ENCODE results near the gene ASB16. TPM values are rescaled to one million over a fixed set of nuclear protein-coding genes. Genes with fewer than 3 reads are reported as not detected.

Gene ASB16
- total and polyA plus RNA-seq, 2 donors (not counting 1 experiment from before 2014, with no cell fraction given), result not detected

GRCh38 chr17:44174427-44174826, 3.9 kb downstream of the ASB16 start:
- H2AFZ ChIP-seq (ENCODE audit: insufficient read depth, low read depth, low read length, poor library complexity, severe bottlenecking), result no peak overlapping the region
- H3K27ac Mint-ChIP-seq, result no peak overlapping the region
- no peaks in the 10 kb centered on the region for H3K27me3 ChIP-seq (replicated peaks in 1 of 4; ENCODE audit: control extremely low read depth in 1 of 4, control insufficient read depth in 3 of 4, insufficient read depth in 4 of 4, low read length in 3 of 4)
- H3K36me3 ChIP-seq (replicated peaks in 1 of 2; ENCODE audit: control extremely low read depth in 1 of 2, control insufficient read depth in 1 of 2, extremely low read depth in 1 of 2, insufficient read depth in 2 of 2, low read length in 1 of 2), result peaks cover 0 to 7% of the 10 kb centered on the region in 2 experiments
- no peak overlapping the region for H3K4me3 ChIP-seq (ENCODE audit: control extremely low read depth in 1 of 5, extremely low read depth in 1 of 5, insufficient read depth in 1 of 5, low read depth in 2 of 5, low read length in 4 of 5)
- no peak overlapping the region for H3K4me3 Mint-ChIP-seq
- no peaks in the 10 kb centered on the region for H3K9me3 Mint-ChIP-seq (ENCODE audit: insufficient read depth)
- H3K4me2 ChIP-seq (replicated peaks; ENCODE audit: low read depth, low read length, poor library complexity, severe bottlenecking), result no peak overlapping the region
- WGBS (ENCODE audit: insufficient coverage), result no CpG with 5 or more reads among the region's 2 CpGs
- H4K20me1 ChIP-seq (ENCODE audit: control insufficient read depth, insufficient read depth, low read length, poor library complexity, severe bottlenecking), result no peaks in the 10 kb centered on the region
- peaks cover 0 to 10% of the 10 kb centered on the region in 2 donors for H3K4me1 ChIP-seq (ENCODE audit: control insufficient read depth in 2 of 2, insufficient read depth in 2 of 2, low read length in 2 of 2)
- ChIA-PET POLR2A (interaction anchor here (0.6 kb wide), 1 partner anchor 52 kb away, joined by 3 read pairs; no protein-coding TSS in a partner anchor), CTCF (no interaction called here)
- no peaks in the 10 kb centered on the region for H3K79me2 ChIP-seq (ENCODE audit: control insufficient read depth, insufficient read depth, low read length)
- ATAC-seq (ENCODE audit: low read depth) (no peak), DNase-seq (no peak)
- H3K27me3 Mint-ChIP-seq, result no peaks in the 10 kb centered on the region
- no peaks in the 10 kb centered on the region for H3K9me3 ChIP-seq (ENCODE audit: control extremely low read depth in 1 of 3, control insufficient read depth in 2 of 3, insufficient read depth in 1 of 3, low read length in 2 of 3)
- H3K27ac ChIP-seq (ENCODE audit: low read length in 2 of 2), result no peak overlapping the region
- peaks cover 7% of the 10 kb centered on the region for H3K4me1 Mint-ChIP-seq
- intact Hi-C loops (cut with micrococcal nuclease), result no loop called here
- no peak overlapping the region for H3K9ac ChIP-seq (ENCODE audit: low read length)
- TF ChIP-seq EZH2 (IDR thresholded peaks at IDR 0.05; ENCODE audit: borderline replicate concordance, insufficient read depth, low read depth, low read length, poor library complexity, severe bottlenecking), result no peak
- TF ChIP-seq CTCF (IDR thresholded peaks at IDR 0.05), result no peak

GRCh38 chr17:44176257-44176656, 5.8 kb downstream of the ASB16 start:
- H3K36me3 ChIP-seq (replicated peaks in 1 of 2; ENCODE audit: control extremely low read depth in 1 of 2, control insufficient read depth in 1 of 2, extremely low read depth in 1 of 2, insufficient read depth in 2 of 2, low read length in 1 of 2), result peaks cover 0 to 7% of the 10 kb centered on the region in 2 experiments
- no peak overlapping the region for H2AFZ ChIP-seq (ENCODE audit: insufficient read depth, low read depth, low read length, poor library complexity, severe bottlenecking)
- TF ChIP-seq EZH2 (IDR thresholded peaks at IDR 0.05; ENCODE audit: borderline replicate concordance, insufficient read depth, low read depth, low read length, poor library complexity, severe bottlenecking) (no peak), CTCF (IDR thresholded peaks at IDR 0.05) (no peak)
- intact Hi-C loops (cut with micrococcal nuclease), result no loop called here
- no peak overlapping the region for H3K4me2 ChIP-seq (replicated peaks; ENCODE audit: low read depth, low read length, poor library complexity, severe bottlenecking)
- no peaks in the 10 kb centered on the region for H4K20me1 ChIP-seq (ENCODE audit: control insufficient read depth, insufficient read depth, low read length, poor library complexity, severe bottlenecking)
- ChIA-PET CTCF (no interaction called here), POLR2A (no interaction called here)
- H3K79me2 ChIP-seq (ENCODE audit: control insufficient read depth, insufficient read depth, low read length), result no peaks in the 10 kb centered on the region
- no peaks in the 10 kb centered on the region for H3K27me3 Mint-ChIP-seq
- no peaks in the 10 kb centered on the region for H3K4me1 Mint-ChIP-seq
- no peaks in the 10 kb centered on the region for H3K4me1 ChIP-seq (ENCODE audit: control insufficient read depth in 2 of 2, insufficient read depth in 2 of 2, low read length in 2 of 2)
- H3K4me3 ChIP-seq (ENCODE audit: control extremely low read depth in 1 of 5, extremely low read depth in 1 of 5, insufficient read depth in 1 of 5, low read depth in 2 of 5, low read length in 4 of 5), result no peak overlapping the region
- no peak overlapping the region for H3K4me3 Mint-ChIP-seq
- 100% methylated on average over 1 of the region's 1 CpG for WGBS (ENCODE audit: insufficient coverage)
- ATAC-seq (ENCODE audit: low read depth), result no peak
- no peak overlapping the region for H3K27ac ChIP-seq (ENCODE audit: low read length in 2 of 2)
- H3K9me3 ChIP-seq (ENCODE audit: control extremely low read depth in 1 of 3, control insufficient read depth in 2 of 3, insufficient read depth in 1 of 3, low read length in 2 of 3), result no peaks in the 10 kb centered on the region
- no peaks in the 10 kb centered on the region for H3K27me3 ChIP-seq (replicated peaks in 1 of 4; ENCODE audit: control extremely low read depth in 1 of 4, control insufficient read depth in 3 of 4, insufficient read depth in 4 of 4, low read length in 3 of 4)
- no peak for DNase-seq
- peak overlapping the region; percentile 50 for H3K27ac Mint-ChIP-seq
- no peak overlapping the region for H3K9ac ChIP-seq (ENCODE audit: low read length)
- H3K9me3 Mint-ChIP-seq (ENCODE audit: insufficient read depth), result no peaks in the 10 kb centered on the region

All from B cell (primary cell).